Trophoblast cell (in vitro differentiated cells and primary cell): ENCODE data around the gene TCP11L1.
A peak's percentile ranks its signal among the peaks of the same experiment; 100 is the strongest.

ENCODE experiments used
- DNase-seq, 2 donors: peaks; one replicate each; pipeline ENCODE4 v3.0.0-alpha.2; 2016
- H2AFZ ChIP-seq: 2 replicates; pipeline ENCODE4 v1.6.1; 2013; ENCODE audit warnings: low read length, moderate library complexity, mild to moderate bottlenecking; ENCODE audit not compliant: insufficient read depth, poor library complexity
- H2AK5ac ChIP-seq: 2 replicates; pipeline ENCODE4 v1.6.1; 2013; ENCODE audit warnings: mild to moderate bottlenecking, low read length
- H2BK120ac ChIP-seq: 2 replicates; pipeline ENCODE4 v1.6.1; 2013; ENCODE audit warnings: low read length, mild to moderate bottlenecking, moderate library complexity; ENCODE audit not compliant: insufficient read depth, poor library complexity
- H2BK12ac ChIP-seq: 2 replicates; pipeline ENCODE4 v1.6.1; 2013; ENCODE audit warnings: mild to moderate bottlenecking, low read length, moderate library complexity
- H2BK5ac ChIP-seq: 2 replicates; pipeline ENCODE4 v1.6.1; 2013; ENCODE audit warnings: low read length, low read depth, moderate library complexity, mild to moderate bottlenecking; ENCODE audit not compliant: poor library complexity
- H3K14ac ChIP-seq: 2 replicates; pipeline ENCODE4 v1.6.1; 2013; ENCODE audit warnings: mild to moderate bottlenecking, low read length
- H3K18ac ChIP-seq: 2 replicates; pipeline ENCODE4 v1.6.1; 2013; ENCODE audit warnings: mild to moderate bottlenecking, low read length
- H3K23ac ChIP-seq: 2 replicates; pipeline ENCODE4 v1.6.1; 2013; ENCODE audit warnings: low read length
- H3K27ac ChIP-seq: 2 replicates; pipeline ENCODE4 v1.5.1; 2013; ENCODE audit warnings: low read depth, mild to moderate bottlenecking, inconsistent platforms, low read length, moderate library complexity
- H3K27me3 ChIP-seq: 2 replicates; pipeline ENCODE4 v1.6.1; 2013; ENCODE audit warnings: inconsistent platforms, mild to moderate bottlenecking, low read length, moderate library complexity; ENCODE audit not compliant: insufficient read depth
- H3K36me3 ChIP-seq, 2 experiments: 1 replicate in 1 of 2; 2 replicates in 1 of 2; pipeline ENCODE4 v1.6.1; 2013; ENCODE audit warnings: low read length in 2 of 2, mild to moderate bottlenecking in 2 of 2, moderate library complexity in 1 of 2; ENCODE audit not compliant: insufficient read depth in 2 of 2, control insufficient read depth in 1 of 2
- H3K4ac ChIP-seq: 2 replicates; pipeline ENCODE4 v1.6.1; 2013; ENCODE audit warnings: low read depth, mild to moderate bottlenecking, low read length, moderate library complexity
- H3K4me1 ChIP-seq, 2 experiments: 1 replicate in 1 of 2; 2 replicates in 1 of 2; pipeline ENCODE4 v1.6.1; 2013; ENCODE audit warnings: low read length in 2 of 2, mild to moderate bottlenecking in 2 of 2, moderate library complexity in 1 of 2; ENCODE audit not compliant: insufficient read depth in 2 of 2, control insufficient read depth in 1 of 2
- H3K4me2 ChIP-seq: 2 replicates; pipeline ENCODE4 v1.6.1; 2013; ENCODE audit warnings: inconsistent platforms, mild to moderate bottlenecking, low read length, moderate library complexity
- H3K4me3 ChIP-seq: 2 replicates; pipeline ENCODE4 v1.5.1; 2013; ENCODE audit warnings: mild to moderate bottlenecking, low read depth, low read length, inconsistent platforms
- H3K79me1 ChIP-seq: one replicate; pipeline ENCODE4 v1.6.1; 2013; ENCODE audit warnings: low read length
- H3K79me2 ChIP-seq: 2 replicates; pipeline ENCODE4 v1.6.1; 2013; ENCODE audit warnings: low read length, mild to moderate bottlenecking; ENCODE audit not compliant: control insufficient read depth, insufficient read depth, poor library complexity
- H3K9ac ChIP-seq: 2 replicates; pipeline ENCODE4 v1.6.1; 2013; ENCODE audit warnings: mild to moderate bottlenecking, low read length
- H3K9me3 ChIP-seq: 2 replicates; pipeline ENCODE4 v1.6.1; 2013; ENCODE audit warnings: low read depth, mild to moderate bottlenecking, control low read depth, inconsistent platforms, low read length; ENCODE audit not compliant: insufficient read depth
- H4K12ac ChIP-seq: 2 replicates; pipeline ENCODE4 v1.6.1; 2013; ENCODE audit warnings: low read depth, mild to moderate bottlenecking, low read length, moderate library complexity
- H4K8ac ChIP-seq: 2 replicates; pipeline ENCODE4 v1.6.1; 2013; ENCODE audit warnings: low read depth, mild to moderate bottlenecking, low read length, moderate library complexity
- H4K91ac ChIP-seq: one replicate; pipeline ENCODE4 v1.6.1; 2013; ENCODE audit warnings: low read depth, mild to moderate bottlenecking, low read length, moderate library complexity
- WGBS: extraction: QIAGEN DNeasy Blood & Tissue Kit; methylation state at CpG from one replicate; pipeline ENCODE4 v1.1.7; 2013; ENCODE audit warnings: missing lambda C conversion rate; ENCODE audit not compliant: insufficient read length, insufficient coverage; ENCODE audit errors: extremely low coverage; 5-methylcytosine and 5-hydroxymethylcytosine counted together

TCP11L1 gene

DNA sequence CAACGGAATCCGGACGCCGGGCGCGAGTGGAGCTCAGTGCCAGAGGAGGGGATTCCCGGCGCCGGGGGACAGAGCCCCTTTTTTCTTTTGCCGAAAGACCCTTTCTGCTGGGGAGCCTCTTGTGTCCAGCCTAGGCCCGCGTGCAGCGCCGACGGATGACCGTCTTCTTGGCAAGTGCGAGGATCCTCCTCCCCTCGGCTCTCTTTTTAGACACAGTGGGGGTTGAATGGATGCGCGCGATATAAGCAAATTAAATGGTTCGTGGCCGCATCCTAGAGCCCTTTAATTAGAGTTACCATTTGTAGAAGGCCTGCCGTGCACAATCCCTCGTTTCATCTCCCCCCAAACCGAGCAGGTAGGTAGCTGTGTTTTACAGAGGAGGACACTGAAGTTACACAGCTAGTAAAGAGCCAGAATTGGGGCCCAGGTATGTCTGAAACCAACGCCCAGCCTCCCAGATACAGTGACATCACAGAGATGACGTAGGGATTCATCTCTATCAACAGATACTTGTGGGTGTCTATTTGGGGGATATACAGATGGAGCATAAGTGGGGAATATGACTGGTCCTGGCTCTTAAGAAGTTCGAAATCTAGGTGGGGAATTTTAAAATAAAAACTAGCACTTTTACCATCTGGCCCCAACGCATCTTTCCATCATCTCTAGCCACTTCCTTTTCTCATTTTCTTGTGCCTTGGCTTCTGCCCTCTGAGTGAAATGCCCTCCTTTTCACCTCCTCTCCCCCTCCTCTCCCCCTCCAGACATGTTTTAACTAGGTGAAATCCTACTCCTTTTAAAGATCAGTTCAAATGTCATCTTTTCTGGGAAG lies 875 bp downstream of the TCP11L1 start:
- Histone ChIP-seq H2BK12ac (no peak overlapping the region), H3K27ac (no peak overlapping the region), H3K14ac (peak overlapping the region; percentile 73), H2BK120ac (peak overlapping the region; percentile 65), H2BK5ac (no peak overlapping the region), H3K23ac (no peak overlapping the region), H3K79me2 (peaks cover 6% of the 10 kb centered on the region), H3K36me3 (peaks cover 4 to 6% of the 10 kb centered on the region in 2 experiments), H2AK5ac (no peak overlapping the region), H4K12ac (peak overlapping the region; percentile 23), H3K27me3 (no peaks in the 10 kb centered on the region), H4K91ac (peak overlapping the region; percentile 71), H3K4me2 (peak overlapping the region; percentile 87), H3K18ac (peak overlapping the region; percentile 82), H4K8ac (peak overlapping the region; percentile 58), H3K4me1 (peaks cover 2 to 4% of the 10 kb centered on the region in 2 experiments), H3K4ac (peak overlapping the region; percentile 65), H3K9me3 (no peaks in the 10 kb centered on the region), H3K9ac (peak overlapping the region; percentile 68), H3K79me1 (peaks cover 12% of the 10 kb centered on the region), H2AFZ (peak overlapping the region; percentile 32), H3K4me3 (peak overlapping the region; percentile 93)
- no CpG with 5 or more reads among the region's 30 CpGs for WGBS
- DNase-seq = peak in 1 of 2 donors; percentile 39

DNA sequence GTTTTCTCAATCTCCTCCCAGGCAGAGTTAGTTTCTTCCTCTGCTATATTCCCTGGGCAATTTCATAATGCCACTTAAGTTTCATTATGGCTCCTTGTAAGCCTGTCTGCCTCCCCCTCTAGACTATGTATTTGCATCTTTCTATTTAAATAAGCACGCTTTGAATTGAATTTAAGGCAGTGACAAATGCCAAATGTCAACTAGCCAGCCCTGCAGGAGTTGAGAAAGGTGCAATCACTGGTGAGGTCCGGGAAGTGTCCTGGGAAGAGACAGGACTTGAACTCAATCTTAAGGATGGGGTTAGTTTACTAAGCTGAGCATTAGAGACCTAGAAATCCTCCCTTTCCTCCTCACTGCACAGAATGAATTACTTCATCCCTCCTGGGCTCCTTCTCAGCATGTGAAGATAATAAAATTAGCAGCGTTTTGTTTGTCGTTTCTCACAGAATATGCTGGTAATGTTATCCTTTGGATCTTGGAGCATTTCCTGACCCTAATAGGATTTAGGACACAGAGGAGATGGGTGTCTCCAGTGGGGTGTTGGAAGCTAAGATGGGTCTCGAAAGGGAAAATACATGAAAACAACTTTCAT lies 1.6 kb downstream of the TCP11L1 start:
- Histone ChIP-seq H3K27ac (no peak overlapping the region), H2BK5ac (no peak overlapping the region), H3K4me3 (no peak overlapping the region), H3K4ac (no peak overlapping the region), H2BK12ac (no peak overlapping the region), H3K79me1 (peaks cover 12% of the 10 kb centered on the region), H3K18ac (no peak overlapping the region), H3K14ac (no peak overlapping the region), H3K9me3 (peaks cover 4% of the 10 kb centered on the region), H3K9ac (no peak overlapping the region), H2AFZ (no peak overlapping the region), H4K12ac (no peak overlapping the region), H3K27me3 (no peaks in the 10 kb centered on the region), H3K4me1 (peaks cover 2 to 4% of the 10 kb centered on the region in 2 experiments), H4K8ac (no peak overlapping the region), H4K91ac (no peak overlapping the region), H2AK5ac (no peak overlapping the region), H3K79me2 (peaks cover 6% of the 10 kb centered on the region), H3K36me3 (peaks cover 6 to 9% of the 10 kb centered on the region in 2 experiments), H3K23ac (no peak overlapping the region), H3K4me2 (no peak overlapping the region), H2BK120ac (no peak overlapping the region)
- DNase-seq = peak in 1 of 2 donors; percentile 33
- no CpG with 5 or more reads among the region's 5 CpGs for WGBS

DNA sequence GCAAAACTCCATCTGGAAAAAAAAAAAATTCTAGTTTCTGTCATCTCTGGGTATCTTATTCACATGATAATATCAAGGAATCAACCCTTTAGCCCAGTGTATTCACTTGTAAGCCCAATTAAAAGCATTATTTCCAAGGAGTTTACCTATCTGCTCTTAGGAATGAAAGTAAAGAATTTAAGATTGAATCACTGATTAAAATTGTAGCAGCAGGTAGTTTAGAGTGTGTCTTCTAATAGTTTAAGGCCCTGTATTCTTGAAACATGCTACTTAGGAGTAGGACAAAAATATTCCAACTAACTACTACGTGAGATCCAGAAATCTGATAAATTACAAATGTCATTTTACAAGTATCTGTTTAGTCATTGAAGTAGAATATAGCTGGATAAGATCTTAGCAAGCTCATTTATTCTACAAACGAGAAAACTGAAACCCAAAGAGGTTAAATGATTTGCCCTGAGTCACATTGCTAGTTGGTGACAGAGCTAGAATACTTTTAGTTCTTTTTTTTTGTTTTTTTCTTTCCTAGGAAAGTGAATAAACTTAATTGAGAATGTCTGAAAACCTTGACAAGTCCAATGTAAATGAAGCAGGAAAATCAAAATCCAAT lies 4.0 kb downstream of the TCP11L1 start:
- no peak overlapping the region for H3K4me2 ChIP-seq
- peak; percentile 26 to 91 for DNase-seq
- H3K14ac ChIP-seq = no peak overlapping the region
- no peak overlapping the region for H3K9ac ChIP-seq
- H2AK5ac ChIP-seq = no peak overlapping the region
- no CpG with 5 or more reads among the region's 2 CpGs for WGBS
- H2BK12ac ChIP-seq = no peak overlapping the region
- H2BK120ac ChIP-seq = no peak overlapping the region
- no peak overlapping the region for H4K8ac ChIP-seq
- H3K4me1 ChIP-seq = peaks cover 2 to 4% of the 10 kb centered on the region in 2 experiments
- H3K4me3 ChIP-seq = no peak overlapping the region
- H3K9me3 ChIP-seq = peaks cover 4% of the 10 kb centered on the region
- peaks cover 12% of the 10 kb centered on the region for H3K79me1 ChIP-seq
- no peak overlapping the region for H2AFZ ChIP-seq
- no peak overlapping the region for H4K12ac ChIP-seq
- H2BK5ac ChIP-seq = no peak overlapping the region
- H3K27me3 ChIP-seq = no peaks in the 10 kb centered on the region
- peaks cover 6 to 10% of the 10 kb centered on the region in 2 experiments for H3K36me3 ChIP-seq
- H3K18ac ChIP-seq = no peak overlapping the region
- H3K79me2 ChIP-seq = peaks cover 6% of the 10 kb centered on the region
- no peak overlapping the region for H3K4ac ChIP-seq
- H4K91ac ChIP-seq = no peak overlapping the region
- no peak overlapping the region for H3K23ac ChIP-seq
- no peak overlapping the region for H3K27ac ChIP-seq

DNA sequence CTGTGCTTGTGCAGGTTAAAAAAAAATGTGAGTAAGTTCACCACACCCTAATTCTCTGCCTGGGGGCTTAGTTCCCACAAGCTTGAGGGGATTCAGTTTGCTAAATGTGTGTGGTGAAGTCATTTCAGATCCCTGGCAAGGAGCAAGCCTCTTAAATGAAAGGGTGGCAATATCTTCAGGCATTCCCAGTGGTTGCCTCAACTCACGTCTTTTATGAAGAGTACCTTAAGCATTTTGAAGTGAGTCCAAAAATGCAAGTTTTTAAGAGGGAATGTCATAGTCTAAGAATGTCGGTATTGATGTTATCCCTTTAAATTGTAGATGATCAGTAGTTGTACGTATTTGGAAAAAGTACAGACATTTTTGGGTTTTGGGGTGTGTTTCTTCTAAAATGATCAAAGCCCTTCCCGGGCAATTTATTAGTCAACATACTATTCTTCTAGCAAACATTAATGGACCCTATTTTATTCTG lies 4.9 kb downstream of the TCP11L1 start:
- peaks cover 4% of the 10 kb centered on the region for H3K9me3 ChIP-seq
- H3K36me3 ChIP-seq = peaks cover 6 to 10% of the 10 kb centered on the region in 2 experiments
- no peak overlapping the region for H3K27ac ChIP-seq
- no peak overlapping the region for H2BK5ac ChIP-seq
- H3K14ac ChIP-seq = no peak overlapping the region
- H3K4me1 ChIP-seq = peaks cover 2 to 5% of the 10 kb centered on the region in 2 experiments
- H2AFZ ChIP-seq = no peak overlapping the region
- peaks cover 9% of the 10 kb centered on the region for H3K79me1 ChIP-seq
- H3K27me3 ChIP-seq = no peaks in the 10 kb centered on the region
- no peak overlapping the region for H3K4me3 ChIP-seq
- WGBS = no CpG with 5 or more reads among the region's 4 CpGs
- H4K8ac ChIP-seq = no peak overlapping the region
- no peak overlapping the region for H3K23ac ChIP-seq
- no peak overlapping the region for H2AK5ac ChIP-seq
- no peak overlapping the region for H3K4ac ChIP-seq
- H4K12ac ChIP-seq = no peak overlapping the region
- DNase-seq = peak; percentile 91 to 96
- no peak overlapping the region for H2BK12ac ChIP-seq
- H4K91ac ChIP-seq = no peak overlapping the region
- no peak overlapping the region for H3K18ac ChIP-seq
- H3K9ac ChIP-seq = no peak overlapping the region
- H2BK120ac ChIP-seq = no peak overlapping the region
- H3K79me2 ChIP-seq = peaks cover 4% of the 10 kb centered on the region
- no peak overlapping the region for H3K4me2 ChIP-seq
